Heart left ventricle (tissue), 16 donors: ENCODE data around the gene PARD3B. TPM values are rescaled to one million over a fixed set of nuclear protein-coding genes. Genes with fewer than 3 reads are reported as not detected.

ENCODE experiments used
- ATAC-seq, 4 donors: fragments of 200-7000 bp; cut with Tn5 transposase; one replicate each; pipeline ENCODE4 v1.9.1; 2020 to 2022; ENCODE audit warnings: moderate library complexity in 4 of 4, mild to moderate bottlenecking in 3 of 4, moderate number of reproducible peaks in 1 of 4
- DNase-seq, 5 donors: peaks; one replicate each; pipeline ENCODE4 v3.0.0-alpha.2; 2020
- H3K27ac ChIP-seq, 12 donors: fragments of 200-600 bp; sonication (generic) in 4 of 12; one replicate each; pipeline versions ENCODE4 v1.5.0 to v1.8.0; 2016 to 2022; ENCODE audit warnings: mild to moderate bottlenecking in 2 of 12
- H3K27me3 ChIP-seq, 9 donors: fragments of 200-600 bp; sonication (generic) in 2 of 9; one replicate each; pipeline versions ENCODE4 v1.5.1 to v1.8.0; 2016 to 2022; ENCODE audit warnings: mild to moderate bottlenecking in 3 of 9
- H3K36me3 ChIP-seq, 9 donors: fragments of 200-600 bp; sonication (generic) in 2 of 9; one replicate each; pipeline versions ENCODE4 v1.5.0 to v1.8.0; 2018 to 2022; ENCODE audit warnings: mild to moderate bottlenecking in 2 of 9
- H3K4me1 ChIP-seq, 12 donors: fragments of 200-600 bp; sonication (generic) in 4 of 12; one replicate each; pipeline versions ENCODE4 v1.5.0 to v1.8.0; 2016 to 2022; ENCODE audit warnings: mild to moderate bottlenecking in 3 of 12
- H3K4me3 ChIP-seq, 12 donors: fragments of 200-600 bp; sonication (generic) in 4 of 12; one replicate each; pipeline versions ENCODE4 v1.5.0 to v1.8.0; 2017 to 2022; ENCODE audit warnings: mild to moderate bottlenecking in 9 of 12, moderate library complexity in 4 of 12
- H3K9me3 ChIP-seq, 12 donors: fragments of 200-600 bp; sonication (generic) in 4 of 12; one replicate each; pipeline versions ENCODE4 v1.5.0 to v1.8.0; 2016 to 2022; ENCODE audit warnings: mild to moderate bottlenecking in 1 of 12
- POLR2A ChIP-seq, 2 donors: fragments of 450-650 bp; IDR thresholded peaks; one replicate each; pipeline ENCODE4 v1.6.1; 2017; ENCODE audit warnings: antibody characterized with exemption in 2 of 2, mild to moderate bottlenecking in 2 of 2, moderate library complexity in 2 of 2
- WGBS, 4 donors: extraction: QIAGEN DNeasy Blood & Tissue Kit in 2 of 4; methylation state at CpG; one replicate each; pipeline versions ENCODE4 v1.1.5 to v1.1.7; 2013 to 2018; 5-methylcytosine and 5-hydroxymethylcytosine counted together
- intact Hi-C, 10 donors: fragments of 100-400 bp; cut with DNase I; formaldehyde crosslinking; loops; one replicate each; pipeline versions ENCODE4 v1.11.1 to v1.14.2; 2022
- polyA plus RNA-seq, 2 donors: library from polyadenylated mRNA; stranded (reverse); fragments of 200-250 nt; gene quantifications; one replicate each; pipeline ENCODE4 v1.2.3, GENCODE V29; 2013
- total RNA-seq, 9 donors: library from RNA; depleted of rRNA in 2 of 9; stranded (reverse); fragments of >200 nt in 2 of 9; fragmentation: NEBNext Ultra II Directional in 3 of 9; extraction: Animal tissue kit (Norgen Biotek cat#: 25700) in 3 of 9; gene quantifications; one replicate each; pipeline versions ENCODE4 v1.1.0 to v1.2.4, GENCODE V29; 2016 to 2023
- TF ChIP-seq, protein P1 (sequence below), 12 donors: fragments of 200-600 bp; sonication (generic) in 4 of 12; IDR thresholded peaks; one replicate each; pipeline versions ENCODE4 v1.5.0 to v1.8.0; 2018 to 2022; ENCODE audit warnings: antibody characterized with exemption in 12 of 12, mild to moderate bottlenecking in 5 of 12
- donor health status: ischemic (EF 13 %, LVEDD 7.1; RV severe dilation, severe dysfunction).
- donor health status: healthy with polysubstance abuse.
- donor health status: DM: no; HTN: yes; CAD: no.
- donor health status: DM: no; HTN: no; CAD: no.
- donor health status: ischemic (EF 25% LVEDD 6.9; RV normal size, moderate dysfunction).
- donor health status: ischemic (EF 25% LVEDD 5.7; RV mildly dilated, moderate dysfunction).
- donor health status: healthy.
- donor health status: DM: yes; HTN: yes; CAD: no.
- donor health status: ischemic (EF 35%, LVEDD 5.7; RV mildly dilated, moderate dysfunction).
- donor health status: nonischemic (EF 11% LVEDD 7.7; RV severe dilation, severe dysfunction).
- donor health status: DM: yes; HTN: yes; CAD: no.
- donor health status: PGD.
- donor health status: ischemic (EF 29% LVEDD 5.4; RV normal size, mild dysfunction).
- donor health status: nonischemic (EF 23%, LVEDD 6.1; RV moderate dilation, normal function).

Gene PARD3B
- total and polyA plus RNA-seq, 11 donors: 0.71 to 15.1 (median 6.2) TPM

DNA sequence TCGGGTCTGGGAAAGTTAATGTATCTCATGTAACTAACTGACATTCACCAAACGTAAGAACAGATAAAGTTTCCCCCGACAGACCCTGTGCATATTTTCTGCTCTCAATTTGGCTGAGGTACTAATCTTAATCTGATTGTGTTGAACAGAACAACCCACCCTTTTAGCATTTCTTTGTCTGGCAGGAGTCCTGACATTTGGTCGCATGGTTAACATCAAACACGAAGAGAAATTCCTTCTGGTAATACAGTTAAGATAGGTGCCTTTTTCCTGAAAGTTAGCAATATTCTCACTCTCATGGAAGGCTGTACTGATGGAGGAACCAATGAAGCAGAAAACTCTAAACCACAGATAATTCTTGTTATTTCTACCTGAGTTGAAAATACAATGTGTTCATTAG lies 520.8 kb downstream of the PARD3B start:
- intact Hi-C loops: no loop called here
- no peak for TF ChIP-seq POLR2A (IDR thresholded peaks at IDR 0.05)
- TF ChIP-seq, protein P1, sequence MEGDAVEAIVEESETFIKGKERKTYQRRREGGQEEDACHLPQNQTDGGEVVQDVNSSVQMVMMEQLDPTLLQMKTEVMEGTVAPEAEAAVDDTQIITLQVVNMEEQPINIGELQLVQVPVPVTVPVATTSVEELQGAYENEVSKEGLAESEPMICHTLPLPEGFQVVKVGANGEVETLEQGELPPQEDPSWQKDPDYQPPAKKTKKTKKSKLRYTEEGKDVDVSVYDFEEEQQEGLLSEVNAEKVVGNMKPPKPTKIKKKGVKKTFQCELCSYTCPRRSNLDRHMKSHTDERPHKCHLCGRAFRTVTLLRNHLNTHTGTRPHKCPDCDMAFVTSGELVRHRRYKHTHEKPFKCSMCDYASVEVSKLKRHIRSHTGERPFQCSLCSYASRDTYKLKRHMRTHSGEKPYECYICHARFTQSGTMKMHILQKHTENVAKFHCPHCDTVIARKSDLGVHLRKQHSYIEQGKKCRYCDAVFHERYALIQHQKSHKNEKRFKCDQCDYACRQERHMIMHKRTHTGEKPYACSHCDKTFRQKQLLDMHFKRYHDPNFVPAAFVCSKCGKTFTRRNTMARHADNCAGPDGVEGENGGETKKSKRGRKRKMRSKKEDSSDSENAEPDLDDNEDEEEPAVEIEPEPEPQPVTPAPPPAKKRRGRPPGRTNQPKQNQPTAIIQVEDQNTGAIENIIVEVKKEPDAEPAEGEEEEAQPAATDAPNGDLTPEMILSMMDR (IDR thresholded peaks at IDR 0.05): no peak
- 49 to 55% (median 54%) methylated on average over 5 of the region's 5 CpGs for WGBS, 4 donors
- Histone ChIP-seq H3K4me1 (no peaks in the 10 kb centered on the region), H3K4me3 (no peak overlapping the region), H3K27ac (no peak overlapping the region), H3K9me3 (no peaks in the 10 kb centered on the region), H3K27me3 (no peaks in the 10 kb centered on the region), H3K36me3 (no peaks in the 10 kb centered on the region)
- DNase-seq (no peak), ATAC-seq (no peak)

DNA sequence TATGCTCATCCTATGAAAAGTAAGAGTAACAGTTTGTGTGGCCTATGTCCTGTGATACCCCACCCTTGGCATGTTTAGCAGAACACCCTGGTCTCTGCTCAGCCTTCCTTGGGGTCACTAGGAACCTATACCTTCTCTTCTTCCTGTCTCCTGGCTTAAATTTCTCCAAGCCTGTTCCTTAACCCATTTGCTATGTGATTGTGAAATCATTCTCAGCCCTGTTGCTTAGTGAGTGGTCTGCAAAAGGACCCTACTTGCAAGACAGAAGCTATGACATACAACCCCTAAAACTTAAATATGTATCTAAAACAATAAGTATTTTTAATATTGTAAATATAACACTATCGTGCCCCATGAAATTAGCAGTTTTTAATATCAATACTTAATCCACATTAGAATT lies 524.7 kb downstream of the PARD3B start:
- TF ChIP-seq POLR2A (IDR thresholded peaks at IDR 0.05): no peak
- no peaks in the 10 kb centered on the region for H3K27me3 ChIP-seq
- H3K4me3 ChIP-seq: no peak overlapping the region
- ATAC-seq (no peak), DNase-seq (no peak)
- 88 to 100% (median 96%) methylated on average over 1 of the region's 1 CpG for WGBS, 4 donors
- intact Hi-C loops: no loop called here
- no peaks in the 10 kb centered on the region for H3K9me3 ChIP-seq
- no peaks in the 10 kb centered on the region for H3K36me3 ChIP-seq
- H3K27ac ChIP-seq: no peak overlapping the region
- no peaks in the 10 kb centered on the region for H3K4me1 ChIP-seq

DNA sequence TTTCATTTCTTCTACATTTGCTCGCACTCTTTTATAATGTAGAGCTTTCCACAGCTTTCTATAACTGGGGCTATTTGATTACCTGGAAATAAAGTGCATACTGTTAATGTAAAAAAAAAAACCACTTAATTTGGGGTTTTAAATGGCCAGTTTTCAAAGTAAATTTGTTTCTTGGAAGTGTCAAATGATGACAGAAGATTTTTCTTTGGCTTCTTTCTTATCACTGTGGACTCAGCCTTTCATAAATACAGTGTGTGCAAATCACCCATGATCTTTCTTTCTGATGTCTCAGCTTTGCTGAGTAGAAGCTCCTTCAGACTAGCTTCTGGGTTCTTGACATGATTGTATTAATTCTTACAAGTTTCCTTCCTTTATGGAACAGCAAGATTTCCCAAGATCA lies 525.6 kb downstream of the PARD3B start:
- no peaks in the 10 kb centered on the region for H3K36me3 ChIP-seq
- TF ChIP-seq, protein P1 (IDR thresholded peaks at IDR 0.05): no peak
- no peak overlapping the region for H3K27ac ChIP-seq
- H3K9me3 ChIP-seq: no peaks in the 10 kb centered on the region
- no peaks in the 10 kb centered on the region for H3K4me1 ChIP-seq
- no peak for ATAC-seq
- DNase-seq: no peak
- H3K4me3 ChIP-seq: no peak overlapping the region
- intact Hi-C loops: no loop called here
- WGBS, 4 donors: 96 to 100% (median 98%) methylated on average over 1 of the region's 1 CpG
- no peaks in the 10 kb centered on the region for H3K27me3 ChIP-seq

DNA sequence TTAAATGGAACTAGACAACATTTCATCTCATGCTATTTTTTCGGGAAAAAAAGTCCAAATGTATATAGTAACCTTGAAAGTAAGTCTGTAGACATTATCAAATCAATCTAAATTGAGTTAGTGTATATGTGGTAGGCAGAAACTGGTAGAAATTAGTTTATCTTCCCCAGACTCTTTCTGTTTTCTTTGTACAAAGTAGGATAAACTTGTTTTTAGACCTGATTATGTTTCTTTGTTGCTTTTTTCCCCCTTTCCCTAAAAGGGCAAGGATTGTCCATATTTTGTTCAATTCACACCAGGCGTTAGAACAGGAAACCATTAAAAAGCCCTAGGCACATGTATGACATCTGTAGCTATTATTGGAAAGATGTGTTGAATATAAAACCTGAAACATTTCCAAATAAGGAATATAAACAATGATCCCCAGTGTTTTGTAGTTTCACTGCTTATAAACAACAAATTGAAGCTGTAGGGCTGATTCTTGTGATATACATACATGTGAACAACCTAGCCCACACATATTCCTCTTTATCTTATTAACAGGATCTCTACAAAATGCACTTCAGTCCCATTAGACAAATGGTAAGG lies 528.3 kb downstream of the PARD3B start:
- intact Hi-C loops: no loop called here
- WGBS, 4 donors: 74 to 83% (median 78%) methylated on average over 2 of the region's 2 CpGs
- ATAC-seq: no peak

More for the DNA sequence above, 528.3 kb downstream of the PARD3B start:
- Histone ChIP-seq H3K36me3 (no peaks in the 10 kb centered on the region), H3K4me1 (no peaks in the 10 kb centered on the region), H3K4me3 (no peak overlapping the region), H3K27ac (no peak overlapping the region), H3K27me3 (no peaks in the 10 kb centered on the region), H3K9me3 (no peaks in the 10 kb centered on the region)
- TF ChIP-seq, protein P1 (IDR thresholded peaks at IDR 0.05): no peak
- TF ChIP-seq POLR2A (IDR thresholded peaks at IDR 0.05): no peak
- no peak for DNase-seq
